Kidney (tissue), 14 donors: ENCODE measurements around the gene S100Z. TPM values are rescaled to one million over a fixed set of nuclear protein-coding genes. Genes with fewer than 3 reads are reported as not detected.
A peak's percentile ranks its signal among the peaks of the same experiment; 100 is the strongest.

Experiments
- DNase-seq, 5 donors: peaks; one replicate each; pipeline ENCODE4 v3.0.0-alpha.2; 2013 to 2020
- FAIRE-seq: peaks from 2 replicates; lab custom pipeline; 2012; peaks lifted over from hg19 to GRCh38; lab: Jason Lieb, UNC
- H3K27ac ChIP-seq, 2 donors: one replicate each; pipeline ENCODE4 v1.7.0; 2013; ENCODE audit warnings: low read depth in 2 of 2, low read length in 2 of 2, inconsistent platforms in 1 of 2
- H3K27me3 ChIP-seq: one replicate; pipeline ENCODE4 v1.7.1; 2013; ENCODE audit warnings: low read length, inconsistent platforms; ENCODE audit not compliant: control insufficient read depth, insufficient read depth
- H3K36me3 ChIP-seq, 3 donors: one replicate each; pipeline versions ENCODE4 v1.7.0 to v1.7.1; 2013; ENCODE audit warnings: low read length in 3 of 3, control low read depth in 1 of 3, inconsistent platforms in 1 of 3; ENCODE audit not compliant: insufficient read depth in 3 of 3, control insufficient read depth in 2 of 3
- H3K4me1 ChIP-seq, 3 donors: one replicate each; pipeline versions ENCODE4 v1.7.0 to v1.7.1; 2013; ENCODE audit warnings: low read length in 3 of 3, inconsistent platforms in 1 of 3, low read depth in 1 of 3; ENCODE audit not compliant: control insufficient read depth in 2 of 3, insufficient read depth in 2 of 3
- H3K4me3 ChIP-seq, 3 donors: one replicate each; pipeline versions ENCODE4 v1.7.0 to v1.8.1; 2013; ENCODE audit warnings: low read length in 3 of 3, control low read depth in 1 of 3, inconsistent platforms in 1 of 3
- H3K9ac ChIP-seq, 3 donors: one replicate each; pipeline versions ENCODE4 v1.7.0 to v1.7.1; 2013; ENCODE audit warnings: low read length in 3 of 3, control low read depth in 1 of 3, inconsistent platforms in 1 of 3
- H3K9me3 ChIP-seq, 3 donors: one replicate each; pipeline versions ENCODE4 v1.7.0 to v1.7.1; 2013; ENCODE audit warnings: low read length in 3 of 3, control low read depth in 1 of 3, inconsistent platforms in 1 of 3; ENCODE audit not compliant: control insufficient read depth in 2 of 3, insufficient read depth in 1 of 3
- intact Hi-C: fragments of 100-400 bp; cut with DNase I; formaldehyde crosslinking; loops from one replicate; pipeline ENCODE4 v1.11.1; 2022
- polyA plus RNA-seq: library from polyadenylated mRNA; stranded (reverse); fragments of 350-450 nt; fragmentation: Illumina TruSeq; extraction: RNeasy Lipid Tissue Mini Kit (QIAGEN cat#74804); gene quantifications from one replicate; pipeline ENCODE4 v1.2.3, GENCODE V29; 2014; ENCODE audit warnings: low read depth, low replicate concordance; ENCODE audit not compliant: insufficient read depth
- total RNA-seq: library from RNA; stranded (reverse); fragmentation: NEBNext Ultra II Directional; extraction: Animal tissue kit (Norgen Biotek cat#: 25700); gene quantifications from one replicate; pipeline ENCODE4 v1.2.1, GENCODE V29; 2021
- TF ChIP-seq, protein P1 (sequence below): IDR thresholded peaks from 3 replicates; pipeline ENCODE4 v1.5.1; 2012; ENCODE audit warnings: mild to moderate bottlenecking, moderate library complexity, borderline replicate concordance; ENCODE audit not compliant: insufficient read depth; ENCODE audit errors: extremely low read depth
- donor health status: control.
- donor health status: control.
- donor health status: control.
- donor health status: control.
- donor health status: control.
- donor health status: DM: yes; HTN: yes; CAD: no.
- donor health status: Normal renal cell carcinoma (clear cell type).

Gene S100Z
- total and polyA plus RNA-seq, 2 donors from 2014 or later = 0.69 to 1.2 TPM

GRCh38 chr5:76964060-76964459, 114.2 kb downstream of the S100Z start:
- H3K4me3 ChIP-seq = no peak overlapping the region
- peaks cover 0 to 4% (median 0%) of the 10 kb centered on the region in 3 donors for H3K4me1 ChIP-seq
- DNase-seq (peak in 4 of 5 donors; percentile 39 to 86 (median 66)), FAIRE-seq (no peak)
- H3K27me3 ChIP-seq = no peaks in the 10 kb centered on the region
- no peaks in the 10 kb centered on the region for H3K36me3 ChIP-seq
- no peak overlapping the region for H3K27ac ChIP-seq
- TF ChIP-seq, protein P1, sequence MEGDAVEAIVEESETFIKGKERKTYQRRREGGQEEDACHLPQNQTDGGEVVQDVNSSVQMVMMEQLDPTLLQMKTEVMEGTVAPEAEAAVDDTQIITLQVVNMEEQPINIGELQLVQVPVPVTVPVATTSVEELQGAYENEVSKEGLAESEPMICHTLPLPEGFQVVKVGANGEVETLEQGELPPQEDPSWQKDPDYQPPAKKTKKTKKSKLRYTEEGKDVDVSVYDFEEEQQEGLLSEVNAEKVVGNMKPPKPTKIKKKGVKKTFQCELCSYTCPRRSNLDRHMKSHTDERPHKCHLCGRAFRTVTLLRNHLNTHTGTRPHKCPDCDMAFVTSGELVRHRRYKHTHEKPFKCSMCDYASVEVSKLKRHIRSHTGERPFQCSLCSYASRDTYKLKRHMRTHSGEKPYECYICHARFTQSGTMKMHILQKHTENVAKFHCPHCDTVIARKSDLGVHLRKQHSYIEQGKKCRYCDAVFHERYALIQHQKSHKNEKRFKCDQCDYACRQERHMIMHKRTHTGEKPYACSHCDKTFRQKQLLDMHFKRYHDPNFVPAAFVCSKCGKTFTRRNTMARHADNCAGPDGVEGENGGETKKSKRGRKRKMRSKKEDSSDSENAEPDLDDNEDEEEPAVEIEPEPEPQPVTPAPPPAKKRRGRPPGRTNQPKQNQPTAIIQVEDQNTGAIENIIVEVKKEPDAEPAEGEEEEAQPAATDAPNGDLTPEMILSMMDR = no peak
- intact Hi-C loops = no loop called here
- no peak overlapping the region for H3K9ac ChIP-seq
- no peaks in the 10 kb centered on the region for H3K9me3 ChIP-seq

Other genes starting within 250 kb of the S100Z start
- 0.44 TPM for gene F2RL2, start 226.6 kb upstream of the S100Z start, total RNA-seq
- gene F2RL2, start 226.6 kb upstream of the S100Z start, polyA plus RNA-seq = 0.32 TPM
- gene F2R, start 133.9 kb upstream of the S100Z start, total RNA-seq = 15.3 TPM
- 14.6 TPM for gene F2R, start 133.9 kb upstream of the S100Z start, polyA plus RNA-seq
- gene F2RL1, start 31.0 kb upstream of the S100Z start, total RNA-seq = 51.9 TPM
- gene F2RL1, start 31.0 kb upstream of the S100Z start, polyA plus RNA-seq = 24.5 TPM
- 8.6 TPM for gene CRHBP, start 103.0 kb downstream of the S100Z start, total RNA-seq
- gene CRHBP, start 103.0 kb downstream of the S100Z start, polyA plus RNA-seq = 67.7 TPM
- gene AGGF1, start 180.4 kb downstream of the S100Z start, total RNA-seq = 23.0 TPM
- 10.5 TPM for gene AGGF1, start 180.4 kb downstream of the S100Z start, polyA plus RNA-seq
- 20.7 TPM for gene ZBED3, start 237.3 kb downstream of the S100Z start, total RNA-seq
- gene ZBED3, start 237.3 kb downstream of the S100Z start, polyA plus RNA-seq = 8.9 TPM